BLaER1 treated with 17β-estradiol and CSF1 and Interleukin-3, amounts not matched to agents 10 nM and 100 nM (cell line): ENCODE data around the gene MBTPS1.

ENCODE experiments used
- H3K27ac ChIP-seq, 11 experiments: shearing (Covaris generic); formaldehyde crosslinking; 2 replicates each; pipeline ENCODE4 v1.8.1; 2022
- H3K27me3 ChIP-seq, 11 experiments: shearing (Covaris generic); formaldehyde crosslinking; 2 replicates each; pipeline ENCODE4 v1.8.1; 2022
- H3K36me3 ChIP-seq, 11 experiments: shearing (Covaris generic); formaldehyde crosslinking; 2 replicates each; pipeline ENCODE4 v1.8.1; 2022
- H3K4me1 ChIP-seq, 10 experiments: shearing (Covaris generic); formaldehyde crosslinking; 2 replicates each; pipeline ENCODE4 v1.8.1; 2022
- H3K4me2 ChIP-seq, 11 experiments: shearing (Covaris generic); formaldehyde crosslinking; 2 replicates each; pipeline ENCODE4 v1.8.1; 2022
- H3K4me3 ChIP-seq, 10 experiments: shearing (Covaris generic); formaldehyde crosslinking; 2 replicates each; pipeline ENCODE4 v1.8.1; 2022
- H3K9ac ChIP-seq, 11 experiments: shearing (Covaris generic); formaldehyde crosslinking; 2 replicates each; pipeline ENCODE4 v1.8.1; 2022
- H3K9me3 ChIP-seq, 11 experiments: shearing (Covaris generic); formaldehyde crosslinking; replicated peaks in 1 of 11; 2 replicates each; pipeline ENCODE4 v1.8.1; 2022
- H4K20me1 ChIP-seq, 11 experiments: shearing (Covaris generic); formaldehyde crosslinking; 2 replicates each; pipeline ENCODE4 v1.8.1; 2022
- Cebpa-rat ChIP-seq, 11 experiments: shearing (Covaris generic); IDR thresholded peaks; 2 replicates each; pipeline ENCODE4 v1.8.1; 2022

Gene MBTPS1

DNA sequence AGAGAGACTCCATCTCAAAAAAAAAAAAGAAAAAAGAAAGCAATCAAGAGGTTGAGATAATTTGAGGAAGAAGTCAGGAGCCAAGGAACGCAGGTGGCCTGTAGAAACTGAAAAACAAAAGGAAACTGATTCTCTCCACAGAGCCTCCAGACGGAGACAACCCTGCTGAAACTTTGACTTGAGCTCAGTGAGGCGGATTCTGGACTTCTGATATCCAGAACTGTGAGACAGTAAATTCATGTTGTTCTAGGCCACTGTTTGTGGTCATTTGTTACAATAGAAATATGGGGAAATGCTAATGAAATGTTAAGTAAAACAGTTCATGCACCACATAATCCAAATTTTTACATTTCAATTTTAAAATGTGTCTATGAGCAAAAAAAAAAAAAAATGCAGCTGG, 5.2 kb downstream of the MBTPS1 start:
- H3K27ac ChIP-seq = no peak overlapping the region
- H3K4me2 ChIP-seq = peak overlapping the region in 3 of 11 experiments; percentile 11 to 19 (median 15); a peak in 3 of 22 replicates
- H3K36me3 ChIP-seq = peaks cover 17 to 48% (median 34%) of the 10 kb centered on the region in 11 experiments; a peak in 21 of 22 replicates
- H4K20me1 ChIP-seq = peaks cover 64 to 94% (median 88%) of the 10 kb centered on the region in 11 experiments
- no peak for TF ChIP-seq Cebpa-rat (IDR thresholded peaks at IDR 0.05)
- peaks cover 23 to 47% (median 34%) of the 10 kb centered on the region in 10 experiments for H3K4me1 ChIP-seq
- peak overlapping the region in 1 of 11 experiments; percentile 29; a peak in 1 of 22 replicates for H3K9ac ChIP-seq
- H3K27me3 ChIP-seq = no peaks in the 10 kb centered on the region
- no peaks in the 10 kb centered on the region for H3K9me3 ChIP-seq
- no peak overlapping the region for H3K4me3 ChIP-seq

DNA sequence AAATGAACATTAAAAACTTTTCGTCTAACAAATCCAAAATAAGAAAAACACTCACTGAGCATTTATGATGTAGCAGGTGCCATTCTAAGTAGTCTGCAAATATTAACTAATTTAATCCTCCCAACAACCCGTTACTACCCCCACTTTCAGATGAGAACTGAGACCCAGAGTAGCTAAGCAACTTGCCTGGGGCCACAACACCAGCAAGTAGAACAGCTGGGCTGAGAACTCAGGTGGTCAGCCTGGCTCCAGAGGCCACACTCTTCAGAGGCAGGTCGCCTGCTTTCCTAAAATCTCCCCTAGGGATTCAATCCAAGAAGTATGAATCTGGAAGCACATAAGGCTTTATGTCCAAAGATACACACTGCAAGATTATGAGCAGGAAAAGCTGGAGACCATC, 6.2 kb downstream of the MBTPS1 start:
- peaks cover 26 to 54% (median 42%) of the 10 kb centered on the region in 10 experiments for H3K4me1 ChIP-seq
- no peak overlapping the region for H3K4me2 ChIP-seq
- no peak overlapping the region for H3K4me3 ChIP-seq
- peaks cover 17 to 48% (median 34%) of the 10 kb centered on the region in 11 experiments; a peak in 21 of 22 replicates for H3K36me3 ChIP-seq
- H3K9me3 ChIP-seq = no peaks in the 10 kb centered on the region
- no peaks in the 10 kb centered on the region for H3K27me3 ChIP-seq
- no peak overlapping the region for H3K27ac ChIP-seq
- H3K9ac ChIP-seq = peak overlapping the region in 1 of 11 experiments; percentile 6; a peak in 1 of 22 replicates
- TF ChIP-seq Cebpa-rat (IDR thresholded peaks at IDR 0.05) = no peak
- peaks cover 74 to 100% (median 98%) of the 10 kb centered on the region in 11 experiments for H4K20me1 ChIP-seq

DNA sequence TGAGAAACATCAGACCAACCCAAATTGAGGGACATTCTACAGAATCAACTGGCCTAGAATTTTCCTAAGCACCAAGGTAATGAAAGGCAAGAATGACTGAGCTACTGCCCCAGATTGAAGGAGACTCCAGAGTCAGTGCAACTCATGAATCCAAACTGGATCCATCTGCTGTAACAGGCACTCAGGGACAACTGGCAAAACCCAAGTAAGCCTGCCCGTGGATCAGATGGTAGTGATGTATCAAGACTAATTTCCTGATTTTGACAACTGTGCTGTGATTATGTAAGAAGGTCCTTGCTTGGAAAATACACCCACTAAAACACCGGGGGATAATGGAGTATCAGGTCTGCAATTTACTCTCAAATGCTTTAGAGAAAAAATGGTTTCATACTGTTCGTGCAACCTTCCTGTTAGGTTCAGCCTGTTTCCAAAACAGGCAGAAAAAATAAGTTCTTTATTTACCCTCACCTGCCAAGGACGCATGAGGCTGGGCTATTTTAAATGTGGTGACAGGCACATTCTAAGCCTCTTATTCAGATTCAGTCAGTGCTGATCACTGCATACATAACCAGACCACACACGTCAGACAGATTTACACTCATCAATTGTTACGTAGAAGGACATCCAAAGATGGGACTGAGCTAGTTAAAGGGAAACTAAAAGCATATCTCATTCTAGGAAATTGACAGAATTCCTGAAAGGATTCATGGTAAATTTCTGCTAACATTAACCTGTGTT, 7.0 kb downstream of the MBTPS1 start:
- Histone ChIP-seq H3K4me1 (peaks cover 23 to 54% (median 41%) of the 10 kb centered on the region in 10 experiments), H3K27me3 (no peaks in the 10 kb centered on the region), H3K36me3 (peaks cover 17 to 48% (median 34%) of the 10 kb centered on the region in 11 experiments; a peak in 21 of 22 replicates), H4K20me1 (peaks cover 78 to 100% (median 98%) of the 10 kb centered on the region in 11 experiments), H3K9me3 (no peaks in the 10 kb centered on the region), H3K4me2 (no peak overlapping the region), H3K9ac (no peak overlapping the region), H3K27ac (no peak overlapping the region), H3K4me3 (no peak overlapping the region)
- TF ChIP-seq Cebpa-rat (IDR thresholded peaks at IDR 0.05) = no peak

DNA sequence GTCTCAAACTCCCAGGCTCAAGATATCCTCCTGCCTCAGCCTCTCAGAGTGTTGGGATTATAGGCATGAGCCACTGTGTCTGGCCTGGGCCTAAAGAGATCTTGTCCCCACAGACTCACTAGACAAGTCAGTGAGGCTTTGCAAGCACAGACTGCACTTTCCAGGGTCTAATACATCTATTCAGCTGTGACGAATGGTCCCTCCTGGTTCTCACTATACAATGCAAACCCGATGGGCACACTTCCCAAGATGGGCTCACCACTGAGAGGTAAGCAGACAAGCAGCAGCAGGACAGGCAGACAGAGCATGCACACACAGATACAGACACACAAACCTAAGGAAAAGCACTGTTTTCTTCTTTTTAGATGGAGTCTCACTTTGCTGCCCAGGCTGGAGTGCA, 8.8 kb downstream of the MBTPS1 start:
- Histone ChIP-seq H3K4me3 (no peak overlapping the region), H3K36me3 (peaks cover 17 to 54% (median 37%) of the 10 kb centered on the region in 11 experiments; a peak in 21 of 22 replicates), H4K20me1 (peaks cover 97 to 100% (median 100%) of the 10 kb centered on the region in 11 experiments), H3K9ac (no peak overlapping the region), H3K4me2 (no peak overlapping the region), H3K27me3 (no peaks in the 10 kb centered on the region), H3K27ac (no peak overlapping the region), H3K4me1 (peaks cover 9 to 62% (median 40%) of the 10 kb centered on the region in 10 experiments), H3K9me3 (no peaks in the 10 kb centered on the region)
- TF ChIP-seq Cebpa-rat (IDR thresholded peaks at IDR 0.05) = no peak

DNA sequence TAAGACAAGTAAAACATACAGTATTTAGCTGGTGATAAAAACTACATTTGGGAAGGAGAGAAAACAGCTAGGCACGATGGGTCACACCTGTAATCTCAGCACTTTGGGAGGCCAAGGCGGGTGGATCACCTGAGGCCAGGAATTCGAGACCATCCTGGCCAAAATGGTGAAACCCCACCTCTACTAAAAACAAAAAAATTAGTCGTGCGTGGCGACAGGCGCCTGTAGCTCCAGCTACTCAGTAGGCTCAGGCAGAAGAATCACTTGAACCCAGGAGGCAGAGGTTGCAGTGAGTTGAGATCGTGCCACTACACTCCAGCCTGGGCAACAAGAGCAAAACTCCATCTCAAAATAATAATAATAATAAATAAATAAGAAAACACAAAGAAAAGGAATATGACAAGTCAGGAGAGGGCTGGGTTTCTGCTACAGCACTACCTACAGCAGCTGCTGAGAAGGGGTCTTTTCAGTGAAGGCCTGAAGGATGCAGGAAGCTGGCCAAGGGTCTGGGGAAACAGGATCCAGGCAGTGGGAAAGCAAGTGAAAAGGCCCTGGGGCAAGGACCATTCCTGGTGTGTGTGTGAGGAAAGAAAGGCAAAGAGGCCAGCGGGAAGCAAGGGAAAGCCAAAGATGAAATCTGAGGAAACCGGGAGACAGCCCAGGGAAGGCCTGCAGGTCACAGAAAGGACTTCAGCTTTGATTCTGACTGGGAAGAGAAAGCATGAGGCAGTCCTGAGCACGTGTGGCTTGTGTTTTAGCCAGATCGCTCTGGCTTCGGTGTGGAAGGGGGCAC, 10.6 kb downstream of the MBTPS1 start:
- no peak overlapping the region for H3K4me3 ChIP-seq
- peaks cover 23 to 61% (median 47%) of the 10 kb centered on the region in 11 experiments for H3K36me3 ChIP-seq
- peak overlapping the region; percentile 30 to 79 (median 61); a peak in 21 of 22 replicates for H3K4me2 ChIP-seq
- H3K9me3 ChIP-seq = no peaks in the 10 kb centered on the region
- peaks cover 98 to 100% (median 100%) of the 10 kb centered on the region in 11 experiments for H4K20me1 ChIP-seq
- peaks cover 19 to 65% (median 47%) of the 10 kb centered on the region in 10 experiments for H3K4me1 ChIP-seq
- H3K9ac ChIP-seq = peak overlapping the region in 8 of 11 experiments; percentile 8 to 37 (median 14); a peak in 9 of 22 replicates
- H3K27ac ChIP-seq = peak overlapping the region in 1 of 11 experiments; percentile 4; a peak in 2 of 22 replicates
- no peak for TF ChIP-seq Cebpa-rat (IDR thresholded peaks at IDR 0.05)
- no peaks in the 10 kb centered on the region for H3K27me3 ChIP-seq

DNA sequence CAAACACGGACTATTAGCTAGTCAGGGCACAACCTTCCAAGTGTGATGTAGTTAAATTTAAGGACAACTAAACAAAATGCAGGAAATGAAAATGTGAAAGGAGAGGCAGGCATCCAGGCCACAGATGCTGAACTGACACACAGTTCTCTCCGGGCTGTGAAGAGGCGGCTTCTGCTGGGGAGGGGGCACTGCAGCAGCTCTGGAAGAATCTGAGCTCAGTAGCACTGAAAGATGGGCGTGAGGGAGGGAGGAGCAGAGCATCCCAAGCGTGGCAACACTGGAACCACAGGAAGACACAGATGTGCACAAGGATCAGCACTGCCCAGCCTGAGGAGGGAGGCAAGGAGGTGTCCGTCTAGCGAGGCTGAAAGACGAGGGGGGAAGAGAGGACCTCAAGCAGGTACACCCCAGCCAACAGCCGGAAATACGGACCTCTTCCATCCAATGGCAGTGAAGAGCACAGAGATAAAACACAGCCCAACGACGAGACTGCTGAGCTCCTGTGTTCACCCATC, 11.4 kb downstream of the MBTPS1 start:
- no peaks in the 10 kb centered on the region for H3K27me3 ChIP-seq
- peaks cover 98 to 100% (median 100%) of the 10 kb centered on the region in 11 experiments for H4K20me1 ChIP-seq
- H3K27ac ChIP-seq = no peak overlapping the region
- no peaks in the 10 kb centered on the region for H3K9me3 ChIP-seq
- H3K36me3 ChIP-seq = peaks cover 23 to 61% (median 47%) of the 10 kb centered on the region in 11 experiments
- peaks cover 24 to 61% (median 49%) of the 10 kb centered on the region in 10 experiments for H3K4me1 ChIP-seq
- no peak overlapping the region for H3K4me3 ChIP-seq
- peak overlapping the region; percentile 30 to 79 (median 61) for H3K4me2 ChIP-seq
- H3K9ac ChIP-seq = peak overlapping the region in 7 of 11 experiments; percentile 3 to 37 (median 21); a peak in 5 of 22 replicates
- no peak for TF ChIP-seq Cebpa-rat (IDR thresholded peaks at IDR 0.05)

DNA sequence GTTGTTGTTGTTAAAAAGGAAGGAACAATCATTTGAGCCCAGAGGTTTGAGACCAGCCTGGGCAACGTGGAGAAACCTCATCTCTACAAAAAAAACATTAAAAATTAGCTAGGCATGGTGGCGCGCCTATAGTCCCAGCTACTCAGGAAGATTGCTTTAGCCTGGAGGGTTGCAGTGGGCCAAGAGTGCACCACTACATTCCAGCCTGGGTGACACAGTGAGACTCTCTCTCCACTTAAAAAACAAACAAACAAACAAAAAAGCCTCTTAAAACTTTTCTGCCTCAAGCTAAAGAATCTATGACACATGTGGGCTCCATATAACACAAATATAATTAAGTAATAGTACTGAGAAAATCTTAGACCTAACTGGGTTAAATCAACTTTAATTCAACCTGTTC, 12.5 kb downstream of the MBTPS1 start:
- Histone ChIP-seq H3K27me3 (no peaks in the 10 kb centered on the region), H3K9ac (no peak overlapping the region), H3K4me2 (peak overlapping the region in 2 of 11 experiments; percentile 55 to 58; a peak in 4 of 22 replicates), H3K9me3 (no peaks in the 10 kb centered on the region), H3K36me3 (peaks cover 24 to 59% (median 50%) of the 10 kb centered on the region in 11 experiments), H4K20me1 (peaks cover 94 to 100% (median 100%) of the 10 kb centered on the region in 11 experiments), H3K27ac (no peak overlapping the region), H3K4me1 (peaks cover 34 to 68% (median 57%) of the 10 kb centered on the region in 10 experiments), H3K4me3 (no peak overlapping the region)
- TF ChIP-seq Cebpa-rat (IDR thresholded peaks at IDR 0.05) = no peak

DNA sequence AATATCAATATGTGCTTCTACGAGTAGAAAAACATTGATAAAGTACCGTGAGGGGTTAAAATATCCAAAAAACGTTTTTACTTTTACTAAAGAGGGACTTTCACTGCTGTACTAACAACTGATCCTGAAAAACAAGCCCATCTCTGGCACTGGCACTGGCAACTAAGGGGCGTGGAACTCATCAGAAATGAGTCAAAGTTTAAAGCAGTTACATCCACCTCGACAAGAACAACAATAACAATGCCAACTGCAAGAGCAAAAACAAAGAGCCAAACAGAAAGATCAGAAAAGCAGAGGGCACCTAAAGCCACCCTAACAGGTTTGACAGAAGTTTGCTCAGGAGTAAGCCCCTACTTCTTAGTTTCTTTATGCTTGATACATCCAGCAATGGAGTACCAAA, 13.1 kb downstream of the MBTPS1 start:
- Histone ChIP-seq H3K4me3 (no peak overlapping the region), H3K4me2 (no peak overlapping the region), H3K27me3 (no peaks in the 10 kb centered on the region), H3K36me3 (peaks cover 23 to 58% (median 48%) of the 10 kb centered on the region in 11 experiments), H3K27ac (no peak overlapping the region), H3K9me3 (no peaks in the 10 kb centered on the region), H3K9ac (no peak overlapping the region), H4K20me1 (peaks cover 91 to 100% (median 99%) of the 10 kb centered on the region in 11 experiments), H3K4me1 (peaks cover 34 to 70% (median 57%) of the 10 kb centered on the region in 10 experiments)
- TF ChIP-seq Cebpa-rat (IDR thresholded peaks at IDR 0.05) = no peak
